MCF 10A (cell line): ENCODE results near the gene MIA2. TPM values are rescaled to one million over a fixed set of nuclear protein-coding genes. Genes with fewer than 3 reads are reported as not detected.

Experiments used
- BruUV-seq: library from RNA; stranded (reverse); fragments of 400-500 nt; replicated peaks from 2 replicates; lab custom pipeline; 2021; lab: Mats Ljungman, UMichigan
- CTCF ChIA-PET: fragments of 300-600 bp; sonication (Branson Sonifier 250); formaldehyde crosslinking; extraction: SDS; loops from one replicate; lab custom pipeline; 2021; ENCODE audit warnings: antibody characterized with exemption, inconsistent platforms; lab: Yijun Ruan, JAX
- POLR2A ChIA-PET: fragments of 300-600, 350-650 bp; sonication (Branson Sonifier 250); formaldehyde crosslinking; extraction: SDS; loops from one replicate; lab custom pipeline; 2020; ENCODE audit warnings: antibody characterized with exemption, inconsistent platforms; lab: Yijun Ruan, JAX
- DNase-seq: peaks from one replicate; pipeline ENCODE4 v3.0.0-alpha.2; 2018; ENCODE audit not compliant: unreplicated experiment
- H3K27ac Mint-ChIP-seq: one replicate; pipeline ENCODE4 v1.8.0; 2022; ENCODE audit warnings: mild to moderate bottlenecking, low read depth, mixed read lengths; ENCODE audit not compliant: unreplicated experiment
- H3K27me3 Mint-ChIP-seq: one replicate; pipeline ENCODE4 v1.8.0; 2022; ENCODE audit warnings: mixed read lengths; ENCODE audit not compliant: insufficient read depth, unreplicated experiment
- H3K36me3 Mint-ChIP-seq: one replicate; pipeline ENCODE4 v1.8.0; 2022; ENCODE audit warnings: mild to moderate bottlenecking, moderate library complexity, mixed read lengths; ENCODE audit not compliant: insufficient read depth, unreplicated experiment
- H3K4me1 Mint-ChIP-seq: one replicate; pipeline ENCODE4 v1.8.0; 2022; ENCODE audit warnings: mixed read lengths; ENCODE audit not compliant: insufficient read depth, unreplicated experiment
- H3K4me3 Mint-ChIP-seq: one replicate; pipeline ENCODE4 v1.8.0; 2022; ENCODE audit warnings: mild to moderate bottlenecking, moderate library complexity, mixed read lengths; ENCODE audit not compliant: unreplicated experiment
- H3K9me3 Mint-ChIP-seq: one replicate; pipeline ENCODE4 v1.8.0; 2022; ENCODE audit warnings: mixed read lengths; ENCODE audit not compliant: unreplicated experiment
- CTCF ChIP-seq: fragments of 200-600 bp; IDR thresholded peaks from one replicate; pipeline ENCODE4 v1.8.0; 2022; ENCODE audit warnings: antibody characterized with exemption, mild to moderate bottlenecking; ENCODE audit not compliant: unreplicated experiment
- intact Hi-C: fragments of 100-400 bp; cut with micrococcal nuclease; formaldehyde crosslinking; loops from 2 replicates; pipeline ENCODE4 v1.14.1; 2022
- total RNA-seq: library from RNA; stranded (reverse); gene quantifications from 2 replicates; pipeline ENCODE4 v1.2.3, GENCODE V29; 2022

Gene MIA2
- total RNA-seq, 1 experiment from 2014 or later = 63.2 TPM

GRCh38 chr14:39433452-39433813 is 199.7 kb downstream of the MIA2 start:
- H3K4me3 Mint-ChIP-seq = peak overlapping the region; percentile 94
- CTCF ChIA-PET = interaction anchor here (0.5 to 0.9 kb wide), 4 partner anchors 9 to 326 kb away, joined by 3 to 6 read pairs (median 3); no protein-coding TSS in a partner anchor
- H3K27me3 Mint-ChIP-seq = no peaks in the 10 kb centered on the region
- H3K9me3 Mint-ChIP-seq = no peaks in the 10 kb centered on the region
- peaks cover 20% of the 10 kb centered on the region for H3K4me1 Mint-ChIP-seq
- no peak for TF ChIP-seq CTCF
- intact Hi-C loops = loop anchor here (2.0 to 5.0 kb wide), 2 partner anchors 261 to 331 kb away; partner anchors contain the start of genes SEC23A and TRAPPC6B
- peak overlapping the region; percentile 100 for H3K27ac Mint-ChIP-seq
- H3K36me3 Mint-ChIP-seq = peaks cover 7% of the 10 kb centered on the region
- POLR2A ChIA-PET = interaction anchor here (0.9 to 6.1 kb wide), 12 partner anchors 9 to 336 kb away, joined by 3 to 57 read pairs (median 14); partner anchors contain the start of genes GEMIN2, SEC23A and TRAPPC6B
- DNase-seq = no peak
- no TSS peak for BruUV-seq

- no peak for DNase-seq
Observed at GRCh38 chr14:39434401-39434800, 200.7 kb downstream of the MIA2 start.

GRCh38 chr14:39435241-39435640 is 201.5 kb downstream of the MIA2 start:
- TF ChIP-seq CTCF = no peak
- no peak for DNase-seq
- Mint-ChIP-seq H3K4me3 (no peak overlapping the region), H3K4me1 (peaks cover 9% of the 10 kb centered on the region), H3K36me3 (peaks cover 7% of the 10 kb centered on the region), H3K27me3 (no peaks in the 10 kb centered on the region), H3K9me3 (no peaks in the 10 kb centered on the region), H3K27ac (no peak overlapping the region)
- no TSS peak for BruUV-seq
- ChIA-PET POLR2A (interaction anchor here (0.5 to 6.1 kb wide), 4 partner anchors 167 to 351 kb away, joined by 3 to 47 read pairs (median 3); no protein-coding TSS in a partner anchor), CTCF (interaction anchor here (0.5 to 1.4 kb wide), 2 partner anchors 10 to 265 kb away, joined by 3 read pairs; partner anchors contain the start of gene TRAPPC6B)
- intact Hi-C loops = no loop called here

More at GRCh38 chr14:39434401-39434800, 200.7 kb downstream of the MIA2 start:
- ChIA-PET POLR2A (interaction anchor here (0.8 to 6.1 kb wide), 5 partner anchors 8 to 331 kb away, joined by 3 to 57 read pairs (median 16); partner anchors contain the start of gene SEC23A), CTCF (interaction anchor here (0.6 to 1.4 kb wide), 4 partner anchors 11 to 1640 kb away, joined by 3 read pairs; no protein-coding TSS in a partner anchor)
- Mint-ChIP-seq H3K4me3 (no peak overlapping the region), H3K36me3 (peaks cover 7% of the 10 kb centered on the region), H3K4me1 (peaks cover 16% of the 10 kb centered on the region), H3K27me3 (no peaks in the 10 kb centered on the region), H3K27ac (no peak overlapping the region), H3K9me3 (no peaks in the 10 kb centered on the region)
- no peak for TF ChIP-seq CTCF
- BruUV-seq = no TSS peak
- intact Hi-C loops = loop anchor here (5.0 kb wide), 1 partner anchor 262 kb away; the partner anchor contains the start of gene TRAPPC6B

Other genes starting within 250 kb of the MIA2 start
- 79.3 and 82.4 TPM in 2 replicates for gene SEC23A, start 130.7 kb upstream of the MIA2 start, total RNA-seq
- 21.2 and 23.4 TPM in 2 replicates for gene GEMIN2, start 119.6 kb upstream of the MIA2 start, total RNA-seq
- gene TRAPPC6B, start 63.6 kb upstream of the MIA2 start, total RNA-seq = 35.2 and 38.2 TPM in 2 replicates
- 82.6 and 96.7 TPM in 2 replicates for gene PNN, start 58.7 kb upstream of the MIA2 start, total RNA-seq
- 3.9 and 5.6 TPM in 2 replicates for gene FBXO33, start 198.5 kb downstream of the MIA2 start, total RNA-seq